Stromal cell of bone marrow (primary cell): ENCODE results near the gene TUBB3.
"Not testable (repeated sequence)": the region's sequence is repeated elsewhere in the genome, so short reads cannot be mapped to it uniquely, and the experiment has no call there.

Source experiments
- DNase-seq: peaks from one replicate; pipeline ENCODE4 v3.0.0-alpha.2; 2012; ENCODE audit warnings: low read depth

TUBB3 gene

GRCh38 chr16:89918453-89919347 is 4.4 kb upstream of the TUBB3 start, which contains the start of gene MC1R:
Gene MC1R, plus strand, starts transcription at chr16:89918862. Its CDS starts 397 bp downstream, at chr16:89919259.
- no peak for DNase-seq

GRCh38 chr16:89919535-89920406 is 3.4 kb upstream of the TUBB3 start:
- no peak for DNase-seq

GRCh38 chr16:89920723-89921122 is 2.4 kb upstream of the TUBB3 start:
- DNase-seq = no peak

- DNase-seq = no peak
Measured at GRCh38 chr16:89921131-89921701, 1.9 kb upstream of the TUBB3 start.

GRCh38 chr16:89921702-89922476 is 1.3 kb upstream of the TUBB3 start:
- DNase-seq = peak; percentile 94

DNA sequence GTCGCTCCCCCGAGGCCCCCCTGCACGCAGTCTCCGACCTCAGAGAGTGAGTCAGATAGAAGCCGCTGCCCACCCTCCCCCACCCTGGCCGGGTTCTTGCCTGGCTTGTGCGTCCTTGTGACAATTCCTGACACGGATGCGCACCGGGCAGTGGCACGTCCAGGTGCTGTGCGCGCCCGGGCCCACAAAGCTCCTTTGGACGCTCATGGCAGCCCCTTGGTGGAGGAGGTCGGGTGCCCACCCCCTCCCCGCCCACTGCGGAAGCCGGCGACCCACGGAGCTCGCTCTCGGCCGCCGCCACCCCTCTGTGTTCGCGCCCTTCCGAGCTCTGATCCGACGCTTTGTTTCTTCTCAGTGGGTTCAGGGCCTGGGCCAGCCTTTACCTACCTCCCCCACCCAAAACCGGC is 662 bp upstream of the TUBB3 start:
- peak; percentile 94 for DNase-seq

DNA sequence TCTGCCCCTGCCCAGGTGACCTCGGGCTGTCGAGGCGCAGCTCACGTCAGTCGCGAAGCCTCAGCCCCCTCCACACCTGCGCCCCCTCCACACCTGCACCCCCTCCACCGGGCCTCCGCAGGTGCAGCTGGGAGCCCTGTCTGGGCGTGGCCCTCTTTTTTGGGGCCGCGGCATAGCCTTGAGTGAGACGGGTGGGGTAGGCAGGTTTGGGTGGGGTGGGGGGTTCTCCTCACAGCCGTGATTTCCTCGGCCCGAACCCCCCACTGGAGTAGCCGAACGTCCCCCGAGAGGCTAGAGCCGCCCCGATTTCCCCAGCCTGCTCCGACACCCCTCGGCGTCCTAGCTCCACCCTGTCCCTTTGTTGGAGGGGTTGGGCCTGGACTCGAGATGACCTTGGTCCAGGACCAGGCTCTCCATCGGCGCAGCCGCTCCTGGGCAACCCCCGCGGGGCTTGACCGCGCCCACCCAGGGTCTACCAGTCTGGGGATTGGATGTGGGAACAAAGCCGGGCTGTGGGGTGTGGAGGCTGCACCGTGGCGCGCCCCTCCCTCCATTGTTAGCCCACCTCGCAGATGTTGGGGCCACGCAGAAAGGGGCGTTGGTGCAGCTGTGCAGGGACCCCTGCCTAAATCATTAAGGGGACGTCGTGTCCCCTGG is 626 bp downstream of the TUBB3 start:
- DNase-seq = no peak

GRCh38 chr16:89924297-89924924 is 1.3 kb downstream of the TUBB3 start:
- no peak for DNase-seq

DNA sequence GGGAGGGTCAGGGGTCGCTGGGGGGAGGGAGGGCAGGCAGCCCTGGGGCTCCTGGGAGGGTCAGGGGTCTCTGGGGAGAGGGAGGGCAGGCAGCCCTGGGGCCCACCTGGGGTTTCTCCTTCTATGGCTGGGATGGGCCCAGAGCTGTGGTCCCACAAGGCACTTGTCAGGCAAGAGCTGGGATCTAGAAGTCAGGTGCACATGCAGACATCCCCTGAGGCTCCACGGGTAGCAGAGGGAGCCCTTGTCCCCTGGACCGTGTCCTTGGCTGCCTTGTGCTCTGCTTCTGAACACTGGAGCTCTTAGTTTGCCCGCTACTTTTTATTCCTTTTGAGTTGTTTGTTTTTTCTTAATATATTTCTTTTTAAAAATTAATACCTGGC is 1.8 kb downstream of the TUBB3 start:
- no peak for DNase-seq

DNA sequence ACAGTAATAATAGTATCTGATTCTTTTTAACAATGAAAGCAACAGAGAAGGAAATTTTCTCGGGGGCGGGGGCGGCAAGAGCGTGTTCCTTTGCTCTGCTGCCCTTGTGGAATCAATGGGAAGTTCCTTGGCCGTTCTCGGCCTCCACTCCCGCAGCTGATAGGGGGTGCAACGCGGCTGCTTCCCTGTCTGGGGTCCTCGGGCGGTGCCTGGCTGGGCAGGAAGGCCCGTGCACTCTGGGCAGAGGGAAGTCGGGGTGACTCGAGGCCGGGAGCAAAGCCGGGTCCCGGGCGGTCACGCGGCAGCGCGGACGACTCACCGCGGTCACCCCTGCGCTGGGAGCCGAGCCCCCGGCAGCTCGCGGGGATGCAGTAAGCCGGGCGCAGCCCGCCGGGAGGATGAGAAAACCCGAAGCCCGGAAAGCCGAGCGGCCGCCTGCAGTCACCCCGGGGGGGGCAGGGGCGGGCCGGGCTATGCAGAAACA is 2.5 kb downstream of the TUBB3 start:
- no peak for DNase-seq

GRCh38 chr16:89931305-89931896 is 8.3 kb downstream of the TUBB3 start:
- no peak for DNase-seq

DNA sequence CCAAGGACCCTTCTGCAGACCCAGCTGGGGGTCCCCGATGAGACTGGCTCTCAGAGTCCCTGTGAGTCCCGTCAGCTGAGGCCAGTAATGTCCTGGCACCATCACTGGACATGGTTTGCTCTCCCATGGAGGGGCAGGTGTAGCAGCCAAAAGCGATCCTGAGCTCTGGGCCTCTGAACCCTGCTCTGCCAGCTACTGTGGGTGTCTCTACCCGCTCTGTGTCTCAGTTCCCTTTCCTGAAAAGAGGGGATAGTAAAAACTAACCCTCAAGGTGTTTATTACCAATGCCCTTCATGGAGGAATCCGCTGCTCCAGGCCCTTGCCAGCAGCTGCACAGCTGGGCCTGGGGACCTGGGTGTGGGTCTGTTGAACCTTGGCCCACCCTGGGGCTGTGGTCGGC is 8.8 kb downstream of the TUBB3 start:
- DNase-seq = no peak

DNA sequence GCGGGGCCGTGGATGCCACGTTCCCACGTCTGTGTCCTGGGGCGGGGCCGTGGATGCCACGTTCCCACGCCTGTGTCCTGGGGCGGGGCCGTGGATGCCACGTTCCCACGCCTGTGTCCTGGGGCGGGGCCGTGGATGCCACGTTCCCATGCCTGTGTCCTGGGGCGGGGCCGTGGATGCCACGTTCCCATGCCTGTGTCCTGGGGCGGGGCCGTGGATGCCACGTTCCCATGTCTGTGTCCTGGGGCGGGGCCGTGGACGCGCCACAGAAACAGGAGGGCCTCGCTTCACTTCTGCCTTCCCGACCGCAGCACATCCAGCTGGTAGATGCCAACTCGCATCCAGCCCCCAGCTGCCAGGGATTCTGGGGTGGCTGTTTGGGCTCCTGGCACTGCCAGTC is 10.9 kb downstream of the TUBB3 start:
- not testable (repeated sequence) for DNase-seq

- no peak for DNase-seq
Measured at GRCh38 chr16:89934611-89935553, 11.7 kb downstream of the TUBB3 start.

- not testable (repeated sequence) for DNase-seq
Measured at GRCh38 chr16:89935620-89936019, 12.5 kb downstream of the TUBB3 start.

GRCh38 chr16:89936034-89936433 is 12.9 kb downstream of the TUBB3 start:
- no peak for DNase-seq

DNA sequence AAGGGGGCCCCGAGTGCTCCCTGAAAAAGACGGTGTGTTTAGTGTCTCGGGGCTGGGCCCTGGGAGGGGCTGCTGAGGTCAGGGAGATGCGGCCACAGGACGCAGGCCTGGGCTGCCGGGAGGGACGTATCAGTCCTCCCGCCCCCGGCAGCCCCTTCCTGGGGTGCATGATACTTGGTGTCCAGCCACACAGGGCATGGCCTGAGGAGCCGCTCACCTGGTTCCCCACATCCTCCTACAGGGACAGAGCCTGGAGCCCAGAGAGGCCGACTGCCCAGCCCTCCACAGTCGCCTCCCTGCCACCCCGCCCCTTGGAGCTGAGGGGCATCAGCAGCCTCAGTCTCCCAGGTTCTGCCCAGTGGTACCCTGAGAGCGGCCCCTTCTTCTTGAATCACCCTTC is 13.4 kb downstream of the TUBB3 start:
- no peak for DNase-seq

- no peak for DNase-seq
Measured at GRCh38 chr16:89936981-89937380, 13.8 kb downstream of the TUBB3 start.
